HepG2 (cell line): ENCODE data around the gene ST6GALNAC3.

ENCODE experiments used
- TF ChIP-seq, protein P1 (sequence below): IDR thresholded peaks from 2 replicates; pipeline ENCODE4 v1.6.1; 2016; ENCODE audit warnings: missing biosample characterization, missing genetic modification reagents, low read depth
- TF ChIP-seq, protein P2 (sequence below): sonication (generic); formaldehyde crosslinking; IDR thresholded peaks from 2 replicates; pipeline ENCODE4 v1.8.0; 2022; ENCODE audit warnings: mild to moderate bottlenecking, missing genetic modification reagents, moderate library complexity

DNA sequence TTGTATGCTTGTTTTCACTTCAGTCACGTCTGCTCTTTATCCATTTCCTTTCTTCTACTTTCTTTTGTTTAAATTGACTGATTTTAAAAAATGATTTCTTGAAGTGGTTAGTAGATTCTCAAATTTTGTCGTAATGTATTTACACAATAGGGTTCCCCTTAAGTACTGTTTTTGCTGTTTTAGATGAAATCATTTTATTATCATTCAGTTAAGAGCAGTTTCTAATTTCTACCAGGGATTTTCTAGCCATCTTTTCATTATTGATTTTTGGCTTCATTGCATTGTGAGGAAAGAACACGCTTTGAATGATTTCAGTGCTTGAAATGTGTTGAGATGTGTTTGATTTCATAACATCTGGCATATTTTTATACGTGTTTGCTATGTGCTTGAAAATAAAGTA lies 27.0 kb downstream of the ST6GALNAC3 start:
- TF ChIP-seq, protein P1, sequence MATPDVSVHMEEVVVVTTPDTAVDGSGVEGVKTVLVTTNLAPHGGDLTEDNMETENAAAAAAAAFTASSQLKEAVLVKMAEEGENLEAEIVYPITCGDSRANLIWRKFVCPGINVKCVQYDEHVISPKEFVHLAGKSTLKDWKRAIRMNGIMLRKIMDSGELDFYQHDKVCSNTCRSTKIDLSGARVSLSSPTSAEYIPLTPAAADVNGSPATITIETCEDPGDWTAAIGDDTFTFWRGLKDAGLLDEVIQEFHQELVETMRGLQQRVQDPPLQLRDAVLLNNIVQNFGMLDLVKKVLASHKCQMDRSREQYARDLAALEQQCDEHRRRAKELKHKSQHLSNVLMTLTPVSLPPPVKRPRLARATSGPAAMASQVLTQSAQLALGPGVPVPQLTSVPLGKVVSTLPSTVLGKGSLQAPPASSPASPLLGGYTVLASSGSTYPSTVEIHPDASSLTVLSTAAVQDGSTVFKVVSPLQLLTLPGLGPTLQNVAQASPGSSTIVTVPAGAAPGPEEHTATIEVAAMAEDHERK (CRISPR knock-in tag), result no peak
- TF ChIP-seq, protein P2, sequence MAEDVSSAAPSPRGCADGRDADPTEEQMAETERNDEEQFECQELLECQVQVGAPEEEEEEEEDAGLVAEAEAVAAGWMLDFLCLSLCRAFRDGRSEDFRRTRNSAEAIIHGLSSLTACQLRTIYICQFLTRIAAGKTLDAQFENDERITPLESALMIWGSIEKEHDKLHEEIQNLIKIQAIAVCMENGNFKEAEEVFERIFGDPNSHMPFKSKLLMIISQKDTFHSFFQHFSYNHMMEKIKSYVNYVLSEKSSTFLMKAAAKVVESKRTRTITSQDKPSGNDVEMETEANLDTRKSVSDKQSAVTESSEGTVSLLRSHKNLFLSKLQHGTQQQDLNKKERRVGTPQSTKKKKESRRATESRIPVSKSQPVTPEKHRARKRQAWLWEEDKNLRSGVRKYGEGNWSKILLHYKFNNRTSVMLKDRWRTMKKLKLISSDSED (CRISPR knock-in tag), result no peak
